Uterus (tissue), 4 donors: Measurements from ENCODE around the gene SNX15. TPM values are rescaled to one million over a fixed set of nuclear protein-coding genes. Genes with fewer than 3 reads are reported as not detected.
"Not testable (repeated sequence)": the region's sequence is repeated elsewhere in the genome, so short reads cannot be mapped to it uniquely, and the experiment has no call there.

ENCODE experiments used
- DNase-seq, 2 donors: peaks; one replicate each; pipeline ENCODE4 v3.0.0-alpha.2; 2019 to 2020
- H3K27ac ChIP-seq, 2 donors: fragments of 200-600 bp; sonication (generic); 1 replicate in 1 of 2; 2 replicates in 1 of 2; pipeline ENCODE4 v1.5.1; 2016 to 2018
- H3K27me3 ChIP-seq, 2 donors: fragments of 200-600 bp; sonication (generic); one replicate each; pipeline ENCODE4 v1.5.1; 2018 to 2019; ENCODE audit warnings: control low read depth in 1 of 2
- H3K36me3 ChIP-seq, 2 donors: fragments of 200-600 bp; sonication (generic); one replicate each; pipeline ENCODE4 v1.5.1; 2019; ENCODE audit warnings: control low read depth in 1 of 2
- H3K4me1 ChIP-seq, 2 donors: fragments of 200-600 bp; sonication (generic); one replicate each; pipeline ENCODE4 v1.5.1; 2018 to 2019; ENCODE audit warnings: control low read depth in 1 of 2
- H3K4me3 ChIP-seq, 2 donors: fragments of 200-600 bp; sonication (generic); 1 replicate in 1 of 2; 2 replicates in 1 of 2; pipeline ENCODE4 v1.5.1; 2018 to 2019; ENCODE audit warnings: mild to moderate bottlenecking in 1 of 2
- H3K9me3 ChIP-seq, 2 donors: fragments of 200-600 bp; sonication (generic); one replicate each; pipeline ENCODE4 v1.5.1; 2019; ENCODE audit warnings: control low read depth in 1 of 2
- POLR2A ChIP-seq, 2 donors: fragments of 450-650 bp; IDR thresholded peaks; one replicate each; pipeline ENCODE4 v1.6.1; 2016; ENCODE audit warnings: antibody characterized with exemption in 2 of 2, mild to moderate bottlenecking in 1 of 2, moderate library complexity in 1 of 2
- intact Hi-C: fragments of 100-400 bp; cut with DNase I; formaldehyde crosslinking; loops from one replicate; pipeline ENCODE4 v1.15.1; 2023; ENCODE audit warnings: low total_unique reads
- total RNA-seq, 4 donors: library from RNA; depleted of rRNA in 3 of 4; stranded (reverse); fragments of >200 nt in 3 of 4; gene quantifications; one replicate each; pipeline versions ENCODE4 v1.1.0 to v1.2.4, GENCODE V29; 2014 to 2023
- TF ChIP-seq, protein P1 (sequence below), 4 experiments: fragments of 200-600 bp in 2 of 4; fragments of 450-650 bp in 2 of 4; sonication (generic) in 2 of 4; IDR thresholded peaks; one replicate each; pipeline ENCODE4 v1.5.1; 2016 to 2019; ENCODE audit warnings: antibody characterized with exemption in 4 of 4, mild to moderate bottlenecking in 2 of 4, moderate library complexity in 1 of 4
- donor health status: DM: yes; HTN: yes; CAD: no.

Gene SNX15
- total RNA-seq, 4 donors from 2014 or later: 13.1 to 27.6 (median 20.6) TPM

DNA sequence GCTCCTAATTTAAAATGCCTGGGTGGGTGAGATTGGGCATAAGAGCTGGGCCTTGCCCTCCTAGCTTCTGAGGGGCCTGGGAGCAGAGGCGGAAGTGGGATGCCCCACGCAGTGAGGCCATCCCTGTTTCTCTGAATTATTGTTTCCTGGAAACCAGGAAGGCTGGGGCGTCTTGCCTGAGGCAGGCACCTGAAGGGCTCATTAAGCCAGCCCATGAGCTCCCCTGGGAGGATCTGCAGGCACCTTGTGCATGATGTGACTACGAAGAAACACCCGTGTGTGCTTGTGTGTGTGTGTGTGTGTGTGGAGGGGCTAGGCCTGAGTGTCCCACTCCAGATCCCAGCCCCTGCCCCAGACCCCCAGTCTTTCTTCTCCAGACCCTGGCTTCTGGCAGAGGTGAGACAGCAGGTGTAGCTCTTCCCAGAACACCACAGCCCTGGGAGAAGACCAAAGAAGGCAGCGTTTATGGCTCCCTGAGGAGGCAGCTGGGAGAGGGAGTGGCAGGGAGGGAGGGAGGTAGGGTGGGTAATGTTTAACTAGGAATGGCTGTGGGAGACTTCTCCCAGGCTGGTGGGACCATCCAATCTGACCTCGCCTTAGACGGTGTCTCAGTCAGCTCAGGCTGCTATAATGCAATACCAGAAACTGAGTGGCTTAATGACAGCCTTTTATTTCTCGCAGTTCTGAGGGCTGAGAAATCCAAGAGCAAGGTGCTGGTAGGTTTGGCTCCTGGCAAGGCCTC is 28.4 kb upstream of the SNX15 start:
- Histone ChIP-seq H3K27me3 (no peaks in the 10 kb centered on the region), H3K9me3 (no peaks in the 10 kb centered on the region), H3K4me3 (no peak overlapping the region), H3K27ac (no peak overlapping the region), H3K4me1 (no peaks in the 10 kb centered on the region), H3K36me3 (no peaks in the 10 kb centered on the region)
- TF ChIP-seq, protein P1, sequence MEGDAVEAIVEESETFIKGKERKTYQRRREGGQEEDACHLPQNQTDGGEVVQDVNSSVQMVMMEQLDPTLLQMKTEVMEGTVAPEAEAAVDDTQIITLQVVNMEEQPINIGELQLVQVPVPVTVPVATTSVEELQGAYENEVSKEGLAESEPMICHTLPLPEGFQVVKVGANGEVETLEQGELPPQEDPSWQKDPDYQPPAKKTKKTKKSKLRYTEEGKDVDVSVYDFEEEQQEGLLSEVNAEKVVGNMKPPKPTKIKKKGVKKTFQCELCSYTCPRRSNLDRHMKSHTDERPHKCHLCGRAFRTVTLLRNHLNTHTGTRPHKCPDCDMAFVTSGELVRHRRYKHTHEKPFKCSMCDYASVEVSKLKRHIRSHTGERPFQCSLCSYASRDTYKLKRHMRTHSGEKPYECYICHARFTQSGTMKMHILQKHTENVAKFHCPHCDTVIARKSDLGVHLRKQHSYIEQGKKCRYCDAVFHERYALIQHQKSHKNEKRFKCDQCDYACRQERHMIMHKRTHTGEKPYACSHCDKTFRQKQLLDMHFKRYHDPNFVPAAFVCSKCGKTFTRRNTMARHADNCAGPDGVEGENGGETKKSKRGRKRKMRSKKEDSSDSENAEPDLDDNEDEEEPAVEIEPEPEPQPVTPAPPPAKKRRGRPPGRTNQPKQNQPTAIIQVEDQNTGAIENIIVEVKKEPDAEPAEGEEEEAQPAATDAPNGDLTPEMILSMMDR (IDR thresholded peaks at IDR 0.05): no peak
- no peak for TF ChIP-seq POLR2A (IDR thresholded peaks at IDR 0.05)
- DNase-seq: no peak
- intact Hi-C loops: no loop called here

DNA sequence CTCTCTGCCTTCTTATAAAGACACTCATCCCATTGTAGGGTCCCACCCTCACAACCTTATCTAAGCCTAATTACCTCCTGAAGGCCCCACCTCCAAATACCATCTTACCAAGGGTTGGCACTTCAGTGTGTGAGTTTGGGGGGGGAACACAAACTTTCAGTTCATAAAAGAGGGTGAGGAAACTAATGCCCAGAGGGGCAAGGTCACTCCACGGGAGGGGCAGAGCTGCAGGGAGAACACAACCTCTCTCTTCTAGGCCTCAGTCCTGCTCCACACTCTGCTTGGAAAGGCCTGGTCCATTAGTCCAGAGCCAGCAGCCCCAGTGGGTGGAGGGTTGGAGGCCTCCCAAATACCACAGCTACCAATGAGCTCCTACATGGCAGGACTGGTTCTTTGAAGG is 27.8 kb upstream of the SNX15 start:
- Histone ChIP-seq H3K9me3 (no peaks in the 10 kb centered on the region), H3K27me3 (no peaks in the 10 kb centered on the region), H3K27ac (no peak overlapping the region), H3K4me3 (no peak overlapping the region), H3K4me1 (no peaks in the 10 kb centered on the region), H3K36me3 (no peaks in the 10 kb centered on the region)
- intact Hi-C loops: no loop called here
- no peak for DNase-seq
- TF ChIP-seq POLR2A (IDR thresholded peaks at IDR 0.05): no peak
- TF ChIP-seq, protein P1 (IDR thresholded peaks at IDR 0.05): no peak

DNA sequence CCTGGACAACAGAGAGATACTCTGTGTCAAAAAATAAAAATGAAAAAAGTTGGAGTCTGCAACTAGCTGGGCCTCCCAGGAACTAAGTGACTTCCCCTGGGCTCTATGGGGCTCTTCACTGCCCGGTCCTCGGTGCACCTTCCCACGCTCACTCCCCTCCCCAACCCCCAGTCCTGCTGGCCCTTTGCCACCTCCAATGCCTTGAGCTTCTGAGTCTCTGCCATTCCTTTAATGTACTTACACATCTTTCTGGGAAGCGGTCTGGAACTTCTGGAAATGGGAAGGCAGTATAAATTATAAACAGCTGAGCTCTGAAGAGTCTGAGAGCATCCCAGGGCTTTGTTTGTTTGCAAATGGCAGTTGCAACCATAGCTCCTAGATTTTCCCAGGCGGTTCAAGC is 24.5 kb upstream of the SNX15 start:
- H3K27ac ChIP-seq: no peak overlapping the region
- intact Hi-C loops: no loop called here
- H3K9me3 ChIP-seq: no peaks in the 10 kb centered on the region
- no peak for DNase-seq
- H3K4me1 ChIP-seq: no peaks in the 10 kb centered on the region
- H3K4me3 ChIP-seq: no peak overlapping the region
- TF ChIP-seq, protein P1 (IDR thresholded peaks at IDR 0.05): no peak
- TF ChIP-seq POLR2A (IDR thresholded peaks at IDR 0.05): no peak
- H3K27me3 ChIP-seq: no peaks in the 10 kb centered on the region
- H3K36me3 ChIP-seq: no peaks in the 10 kb centered on the region

DNA sequence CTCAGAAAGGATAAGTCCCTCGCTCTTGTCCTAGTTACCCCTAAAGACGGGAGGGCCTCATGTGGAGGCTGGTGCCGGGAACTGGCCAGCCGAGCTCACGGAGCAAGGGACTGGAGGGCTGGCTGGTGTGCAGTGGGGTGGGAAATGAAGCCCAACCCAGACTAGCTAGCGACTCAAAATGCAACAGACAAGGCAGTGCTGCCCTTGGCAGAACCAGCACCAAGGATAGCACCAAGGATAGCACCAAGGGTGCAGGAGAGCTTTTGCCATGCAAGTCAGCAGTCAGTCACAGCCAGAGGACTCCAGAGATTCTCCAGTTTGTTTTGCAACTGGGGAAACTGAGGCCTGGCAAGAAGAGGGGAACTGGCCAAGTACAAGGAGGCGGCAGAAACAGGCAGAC is 24.0 kb upstream of the SNX15 start:
- Histone ChIP-seq H3K27ac (no peak overlapping the region), H3K4me1 (no peaks in the 10 kb centered on the region), H3K36me3 (no peaks in the 10 kb centered on the region), H3K9me3 (no peaks in the 10 kb centered on the region), H3K4me3 (no peak overlapping the region), H3K27me3 (no peaks in the 10 kb centered on the region)
- DNase-seq: no peak
- intact Hi-C loops: no loop called here
- TF ChIP-seq POLR2A (IDR thresholded peaks at IDR 0.05): no peak

DNA sequence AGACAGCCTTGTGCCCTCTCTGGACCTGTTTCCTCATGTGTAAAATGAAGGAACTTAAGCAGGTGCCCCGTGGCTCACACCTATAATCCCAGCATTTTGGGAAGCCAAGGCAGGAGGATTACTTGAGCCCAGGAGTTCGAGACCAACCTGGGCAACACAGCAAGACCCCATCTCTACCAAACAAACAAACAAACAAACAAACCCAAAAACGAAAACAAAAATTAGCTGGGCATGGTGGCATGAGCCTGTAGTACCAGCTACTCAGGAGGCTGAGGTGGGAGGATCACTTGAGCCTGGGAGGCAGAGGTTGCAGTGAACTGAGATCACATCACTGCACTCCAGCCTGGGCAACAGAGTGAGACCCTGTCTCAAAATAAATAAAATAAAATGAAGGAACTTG is 23.3 kb upstream of the SNX15 start:
- H3K9me3 ChIP-seq, H3K27me3 ChIP-seq, H3K27ac ChIP-seq, intact Hi-C loops, DNase-seq, H3K4me1 ChIP-seq, H3K36me3 ChIP-seq, H3K4me3 ChIP-seq: not testable (repeated sequence)

DNA sequence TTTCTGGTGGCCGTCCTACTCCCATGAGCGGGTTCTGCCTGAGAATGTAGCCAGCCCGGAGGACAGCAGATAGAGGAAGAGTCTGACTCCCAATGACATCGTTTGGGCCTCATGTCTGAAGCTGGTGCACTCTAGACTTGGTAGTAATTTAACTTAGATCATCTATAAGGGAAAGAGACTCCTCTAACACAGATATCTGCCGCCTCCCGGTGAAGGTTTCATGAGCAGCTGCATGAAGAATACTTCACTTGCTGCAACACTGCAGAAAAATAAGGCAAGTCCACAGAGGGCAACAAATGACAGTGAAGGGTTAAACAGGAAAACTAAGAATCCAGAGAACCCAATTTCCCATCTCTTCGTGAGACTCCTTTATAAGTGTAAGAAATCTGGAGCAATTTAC is 19.2 kb upstream of the SNX15 start:
- no peaks in the 10 kb centered on the region for H3K9me3 ChIP-seq
- H3K36me3 ChIP-seq: no peaks in the 10 kb centered on the region
- H3K27me3 ChIP-seq: no peaks in the 10 kb centered on the region
- H3K4me3 ChIP-seq: no peak overlapping the region
- intact Hi-C loops: no loop called here
- no peak for TF ChIP-seq POLR2A (IDR thresholded peaks at IDR 0.05)
- TF ChIP-seq, protein P1 (IDR thresholded peaks at IDR 0.05): no peak
- no peak overlapping the region for H3K27ac ChIP-seq
- DNase-seq: no peak
- no peaks in the 10 kb centered on the region for H3K4me1 ChIP-seq
